Fibroblast of lung (primary cell): Measurements from ENCODE around the gene GPRIN2. TPM values are rescaled to one million over a fixed set of nuclear protein-coding genes. Genes with fewer than 3 reads are reported as not detected.

ENCODE experiments used
- DNase-seq, 2 donors: peaks; one replicate each; pipeline versions ENCODE4 v3.0.0 to v3.0.0-alpha.2; 2010; ENCODE audit warnings: low read depth in 2 of 2
- H2AFZ ChIP-seq: 2 replicates; pipeline ENCODE4 v1.5.1; 2012; ENCODE audit warnings: low read length, control low read depth, inconsistent platforms
- H3K27ac ChIP-seq: 2 replicates; pipeline ENCODE4 v1.5.1; 2011; ENCODE audit warnings: low read length, control low read depth; ENCODE audit not compliant: insufficient read depth
- H3K27me3 ChIP-seq: 2 replicates; pipeline ENCODE4 v1.5.1; 2011; ENCODE audit warnings: mild to moderate bottlenecking, low read length; ENCODE audit not compliant: control insufficient read depth, insufficient read depth
- H3K36me3 ChIP-seq: 2 replicates; pipeline ENCODE4 v1.5.1; 2011; ENCODE audit warnings: low read length; ENCODE audit not compliant: control insufficient read depth, insufficient read depth
- H3K4me1 ChIP-seq: 2 replicates; pipeline ENCODE4 v1.5.1; 2011; ENCODE audit warnings: low read length; ENCODE audit not compliant: control insufficient read depth, insufficient read depth; ENCODE audit errors: extremely low read depth
- H3K4me2 ChIP-seq: 2 replicates; pipeline ENCODE4 v1.5.1; 2011; ENCODE audit warnings: low read length, control low read depth; ENCODE audit not compliant: insufficient read depth; ENCODE audit errors: extremely low read depth
- H3K4me3 ChIP-seq, 4 experiments: fragments of 200-600 bp in 1 of 4; sonication (generic) in 1 of 4; replicated peaks in 1 of 4; 2 replicates each; pipeline ENCODE4 v1.5.1; 2011 to 2016; ENCODE audit warnings: low read length in 4 of 4, low read depth in 3 of 4, mild to moderate bottlenecking in 3 of 4, control low read depth in 2 of 4, inconsistent platforms in 1 of 4, mixed read lengths in 1 of 4; ENCODE audit not compliant: insufficient read depth in 1 of 4; ENCODE audit errors: control extremely low read depth in 1 of 4
- H3K79me2 ChIP-seq: 2 replicates; pipeline ENCODE4 v1.5.1; 2012; ENCODE audit warnings: mild to moderate bottlenecking, low read length, inconsistent platforms; ENCODE audit not compliant: control insufficient read depth, insufficient read depth
- H3K9ac ChIP-seq: 2 replicates; pipeline ENCODE4 v1.5.1; 2011; ENCODE audit warnings: mild to moderate bottlenecking, low read length, control low read depth; ENCODE audit not compliant: insufficient read depth
- H3K9me3 ChIP-seq: 2 replicates; pipeline ENCODE4 v1.5.1; 2012; ENCODE audit warnings: low read depth, low read length; ENCODE audit not compliant: control insufficient read depth, insufficient read depth
- H4K20me1 ChIP-seq: 2 replicates; pipeline ENCODE4 v1.5.1; 2011; ENCODE audit warnings: low read length; ENCODE audit not compliant: control insufficient read depth, insufficient read depth; ENCODE audit errors: extremely low read depth
- CTCF ChIP-seq, 2 donors: IDR thresholded peaks in 1 of 2; conservative IDR thresholded peaks in 1 of 2; 1 replicate in 1 of 2; 2 replicates in 1 of 2; pipeline ENCODE4 v1.5.1; 2011 to 2012; ENCODE audit warnings: low read length in 2 of 2, control low read depth in 1 of 2, inconsistent platforms in 1 of 2, low read depth in 1 of 2, mild to moderate bottlenecking in 1 of 2
- EZH2 ChIP-seq: IDR thresholded peaks from 2 replicates; pipeline ENCODE4 v1.5.1; 2012; ENCODE audit warnings: low read length, control low read depth, mild to moderate bottlenecking; ENCODE audit errors: missing control alignments
- polyA plus RNA-seq, 2 donors: library from polyadenylated mRNA; depleted of rRNA in 1 of 2; stranded (reverse) in 1 of 2; unstranded in 1 of 2; fragments of >200 nt; gene quantifications; 2 replicates each; pipeline ENCODE4 v1.2.1, GENCODE V29; 2011 to 2012; ENCODE audit warnings: missing spikeins in 1 of 2
- total RNA-seq: library from RNA; depleted of rRNA; stranded (reverse); fragments of >200 nt; gene quantifications from 2 replicates; pipeline ENCODE4 v1.2.1, GENCODE V29; 2014

Gene GPRIN2
- total and polyA plus RNA-seq, 2 donors (not counting 1 experiment from before 2014, with no cell fraction given), result not detected

GRCh38 chr10:46558392-46559185 lies 2.1 kb upstream of the GPRIN2 start:
- H3K4me2 ChIP-seq, result no peak overlapping the region
- no peak overlapping the region for H3K27ac ChIP-seq
- H3K27me3 ChIP-seq, result peaks cover 58% of the 10 kb centered on the region
- H4K20me1 ChIP-seq, result no peaks in the 10 kb centered on the region
- no peak overlapping the region for H2AFZ ChIP-seq
- no peaks in the 10 kb centered on the region for H3K36me3 ChIP-seq
- no peak for TF ChIP-seq EZH2
- no peak for TF ChIP-seq CTCF (conservative IDR thresholded peaks at IDR 0.05 in 1 of 2, IDR thresholded peaks at IDR 0.05 in 1 of 2; ENCODE audit: low read depth in 1 of 2, low read length in 2 of 2)
- no peaks in the 10 kb centered on the region for H3K9me3 ChIP-seq
- no peak overlapping the region for H3K4me3 ChIP-seq
- no peaks in the 10 kb centered on the region for H3K79me2 ChIP-seq
- DNase-seq, result no peak
- H3K4me1 ChIP-seq, result no peaks in the 10 kb centered on the region
- no peak overlapping the region for H3K9ac ChIP-seq

- no peaks in the 10 kb centered on the region for H4K20me1 ChIP-seq
- no peaks in the 10 kb centered on the region for H3K79me2 ChIP-seq
- no peaks in the 10 kb centered on the region for H3K9me3 ChIP-seq
- H2AFZ ChIP-seq, result no peak overlapping the region
- no peaks in the 10 kb centered on the region for H3K4me1 ChIP-seq
- H3K27ac ChIP-seq, result no peak overlapping the region
- no peak for TF ChIP-seq EZH2
- no peak for TF ChIP-seq CTCF (conservative IDR thresholded peaks at IDR 0.05 in 1 of 2, IDR thresholded peaks at IDR 0.05 in 1 of 2; ENCODE audit: low read depth in 1 of 2, low read length in 2 of 2)
- no peaks in the 10 kb centered on the region for H3K36me3 ChIP-seq
- DNase-seq, result no peak
- H3K4me2 ChIP-seq, result no peak overlapping the region
- H3K27me3 ChIP-seq, result peaks cover 58% of the 10 kb centered on the region
- no peak overlapping the region for H3K9ac ChIP-seq
- H3K4me3 ChIP-seq, result no peak overlapping the region
Observed at GRCh38 chr10:46558122-46558391, 1.6 kb upstream of the GPRIN2 start.

GRCh38 chr10:46557319-46558121 lies 1.1 kb upstream of the GPRIN2 start:
- Histone ChIP-seq H2AFZ (no peak overlapping the region), H3K36me3 (no peaks in the 10 kb centered on the region), H3K9ac (no peak overlapping the region), H3K4me3 (no peak overlapping the region), H3K9me3 (no peaks in the 10 kb centered on the region), H3K27ac (no peak overlapping the region), H3K4me2 (no peak overlapping the region), H4K20me1 (no peaks in the 10 kb centered on the region), H3K4me1 (no peaks in the 10 kb centered on the region), H3K27me3 (peaks cover 63% of the 10 kb centered on the region), H3K79me2 (no peaks in the 10 kb centered on the region)
- no peak for TF ChIP-seq CTCF (conservative IDR thresholded peaks at IDR 0.05 in 1 of 2, IDR thresholded peaks at IDR 0.05 in 1 of 2; ENCODE audit: low read depth in 1 of 2, low read length in 2 of 2)
- no peak for TF ChIP-seq EZH2
- DNase-seq, result no peak
